Sigmoid colon (tissue), 7 donors: ENCODE measurements around the gene SLC4A1. TPM values are rescaled to one million over a fixed set of nuclear protein-coding genes. Genes with fewer than 3 reads are reported as not detected.

ENCODE experiments used
- DNase-seq: peaks from one replicate; pipeline ENCODE4 v3.0.0-alpha.2; 2019
- H3K27ac ChIP-seq, 4 donors: fragments of 200-600 bp; sonication (generic); one replicate each; pipeline ENCODE4 v1.5.1; 2016 to 2019; ENCODE audit warnings: mild to moderate bottlenecking in 1 of 4
- H3K27me3 ChIP-seq, 3 donors: fragments of 200-600 bp; sonication (generic); one replicate each; pipeline ENCODE4 v1.5.1; 2019; ENCODE audit warnings: mild to moderate bottlenecking in 1 of 3
- H3K36me3 ChIP-seq, 4 donors: fragments of 200-600 bp; sonication (generic); one replicate each; pipeline ENCODE4 v1.5.1; 2016 to 2019
- H3K4me1 ChIP-seq, 4 donors: fragments of 200-600 bp; sonication (generic); one replicate each; pipeline ENCODE4 v1.5.1; 2017 to 2019
- H3K4me3 ChIP-seq, 4 donors: fragments of 200-600 bp; sonication (generic); one replicate each; pipeline ENCODE4 v1.5.1; 2017 to 2019; ENCODE audit warnings: mild to moderate bottlenecking in 2 of 4, moderate library complexity in 1 of 4
- H3K9me3 ChIP-seq, 4 donors: fragments of 200-600 bp in 3 of 4; sonication (generic) in 3 of 4; one replicate each; pipeline versions ENCODE4 v1.5.1 to v1.6.1; 2013 to 2019
- EP300 ChIP-seq, 4 donors: sonication (generic); formaldehyde crosslinking; IDR thresholded peaks; one replicate each; pipeline ENCODE4 v1.6.1; 2017; ENCODE audit warnings: antibody characterized with exemption in 4 of 4
- POLR2A ChIP-seq, 2 donors: fragments of 450-650 bp; IDR thresholded peaks; one replicate each; pipeline ENCODE4 v1.6.1; 2016; ENCODE audit warnings: antibody characterized with exemption in 2 of 2, mild to moderate bottlenecking in 2 of 2, moderate library complexity in 2 of 2
- POLR2AphosphoS5 ChIP-seq, 4 donors: sonication (generic); formaldehyde crosslinking; IDR thresholded peaks; one replicate each; pipeline ENCODE4 v1.6.1; 2017; ENCODE audit warnings: antibody characterized with exemption in 4 of 4
- WGBS, 2 donors: extraction: QIAGEN DNeasy Blood & Tissue Kit; methylation state at CpG; one replicate each; pipeline ENCODE4 v1.1.7; 2013; 5-methylcytosine and 5-hydroxymethylcytosine counted together
- intact Hi-C: fragments of 100-400 bp; cut with DNase I; formaldehyde crosslinking; loops from one replicate; pipeline ENCODE4 v1.15.1; 2023
- polyA plus RNA-seq, 3 donors: library from polyadenylated mRNA; stranded (reverse); fragments of 200-250 nt; gene quantifications; one replicate each; pipeline ENCODE4 v1.2.3, GENCODE V29; 2013
- total RNA-seq, 4 donors: library from RNA; depleted of rRNA; stranded (reverse); fragments of >200 nt; gene quantifications; one replicate each; pipeline ENCODE4 v1.1.0, GENCODE V29; 2016
- TF ChIP-seq, protein P1 (sequence below), 4 experiments: fragments of 450-650 bp in 3 of 4; fragments of 200-600 bp in 1 of 4; IDR thresholded peaks; one replicate each; pipeline ENCODE4 v1.5.1; 2016 to 2019; ENCODE audit warnings: antibody characterized with exemption in 4 of 4, mild to moderate bottlenecking in 3 of 4, moderate library complexity in 2 of 4
- donor health status: healthy with polysubstance abuse.
- donor health status: Bipolar disorder and iron deficiency.
- donor health status: healthy.

The SLC4A1 gene
- total and polyA plus RNA-seq, 7 donors: under 0.01 to 0.23 TPM; not detected in 5

DNA sequence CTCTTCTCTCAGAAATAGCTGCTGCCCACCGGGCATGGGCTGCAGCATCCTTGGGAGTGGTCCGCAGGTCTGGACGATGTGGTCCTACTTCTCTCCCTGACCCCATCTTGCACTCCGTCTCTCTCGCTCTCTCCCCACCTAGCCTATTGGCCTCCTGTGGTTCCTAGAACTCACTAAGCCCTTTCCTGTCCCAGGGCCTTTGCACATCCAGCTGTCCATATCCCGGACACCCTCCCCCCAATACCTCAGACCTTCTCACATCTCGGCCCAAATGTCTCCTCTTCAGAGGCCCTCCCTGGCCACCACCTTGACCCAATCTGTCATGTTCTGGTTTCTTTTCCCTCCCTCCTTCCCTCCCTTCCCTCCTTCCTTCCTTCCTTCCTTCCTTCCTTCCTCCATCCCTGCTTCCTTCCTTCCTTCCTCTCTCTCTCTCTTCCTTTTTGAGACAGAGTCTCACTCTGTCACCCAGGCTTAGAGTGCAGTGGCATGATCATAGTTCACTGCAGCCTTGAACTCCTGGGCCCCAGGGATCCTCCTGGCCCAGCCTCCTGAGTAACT is 4.5 kb downstream of the SLC4A1 start:
- H3K4me1 ChIP-seq: no peaks in the 10 kb centered on the region
- H3K4me3 ChIP-seq: no peak overlapping the region
- TF ChIP-seq POLR2A (IDR thresholded peaks at IDR 0.05): no peak
- TF ChIP-seq POLR2AphosphoS5 (IDR thresholded peaks at IDR 0.05): no peak
- TF ChIP-seq, protein P1, sequence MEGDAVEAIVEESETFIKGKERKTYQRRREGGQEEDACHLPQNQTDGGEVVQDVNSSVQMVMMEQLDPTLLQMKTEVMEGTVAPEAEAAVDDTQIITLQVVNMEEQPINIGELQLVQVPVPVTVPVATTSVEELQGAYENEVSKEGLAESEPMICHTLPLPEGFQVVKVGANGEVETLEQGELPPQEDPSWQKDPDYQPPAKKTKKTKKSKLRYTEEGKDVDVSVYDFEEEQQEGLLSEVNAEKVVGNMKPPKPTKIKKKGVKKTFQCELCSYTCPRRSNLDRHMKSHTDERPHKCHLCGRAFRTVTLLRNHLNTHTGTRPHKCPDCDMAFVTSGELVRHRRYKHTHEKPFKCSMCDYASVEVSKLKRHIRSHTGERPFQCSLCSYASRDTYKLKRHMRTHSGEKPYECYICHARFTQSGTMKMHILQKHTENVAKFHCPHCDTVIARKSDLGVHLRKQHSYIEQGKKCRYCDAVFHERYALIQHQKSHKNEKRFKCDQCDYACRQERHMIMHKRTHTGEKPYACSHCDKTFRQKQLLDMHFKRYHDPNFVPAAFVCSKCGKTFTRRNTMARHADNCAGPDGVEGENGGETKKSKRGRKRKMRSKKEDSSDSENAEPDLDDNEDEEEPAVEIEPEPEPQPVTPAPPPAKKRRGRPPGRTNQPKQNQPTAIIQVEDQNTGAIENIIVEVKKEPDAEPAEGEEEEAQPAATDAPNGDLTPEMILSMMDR (IDR thresholded peaks at IDR 0.05): no peak
- TF ChIP-seq EP300 (IDR thresholded peaks at IDR 0.05): no peak
- intact Hi-C loops: no loop called here
- 90 to 92% methylated on average over 7 of the region's 7 CpGs for WGBS, 2 donors
- no peak overlapping the region for H3K27ac ChIP-seq
- H3K27me3 ChIP-seq: no peaks in the 10 kb centered on the region
- H3K36me3 ChIP-seq: no peaks in the 10 kb centered on the region
- H3K9me3 ChIP-seq: no peaks in the 10 kb centered on the region
- no peak for DNase-seq

DNA sequence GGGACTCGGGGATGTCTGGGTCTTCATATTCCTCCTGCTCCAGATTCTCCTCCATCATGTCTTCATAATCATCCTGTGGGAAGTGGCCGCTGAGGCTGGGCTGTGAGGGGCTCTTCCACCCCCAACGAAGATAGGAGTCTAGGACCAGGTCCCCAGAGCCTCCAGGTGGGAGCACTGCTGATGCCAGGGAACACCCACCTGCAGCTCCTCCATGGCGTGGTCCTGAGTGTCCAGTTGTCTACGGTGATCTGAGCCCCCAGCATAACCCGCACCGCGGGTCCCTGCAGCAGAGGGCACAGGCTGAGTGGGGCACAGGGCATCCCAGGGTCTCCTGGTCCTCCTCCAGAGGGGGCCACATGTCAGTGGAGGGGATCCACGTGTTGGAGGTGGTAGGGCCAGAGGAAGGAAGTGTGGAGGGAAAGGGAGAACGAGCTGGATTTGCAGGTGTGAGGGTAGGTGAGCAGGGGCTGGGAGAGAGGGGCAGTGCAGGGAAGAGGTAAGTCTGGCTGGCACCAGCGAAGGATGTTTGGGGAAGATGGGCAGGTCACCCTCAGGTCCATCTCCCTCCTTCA is 5.2 kb downstream of the SLC4A1 start:
- Histone ChIP-seq H3K9me3 (no peaks in the 10 kb centered on the region), H3K27me3 (no peaks in the 10 kb centered on the region), H3K4me1 (no peaks in the 10 kb centered on the region), H3K4me3 (no peak overlapping the region), H3K27ac (no peak overlapping the region), H3K36me3 (no peaks in the 10 kb centered on the region)
- TF ChIP-seq POLR2AphosphoS5 (IDR thresholded peaks at IDR 0.05) (no peak), EP300 (IDR thresholded peaks at IDR 0.05) (no peak), POLR2A (IDR thresholded peaks at IDR 0.05) (no peak)
- TF ChIP-seq, protein P1 (IDR thresholded peaks at IDR 0.05): no peak
- WGBS, 2 donors: 70 to 75% methylated on average over 11 of the region's 11 CpGs
- no peak for DNase-seq
- intact Hi-C loops: no loop called here

DNA sequence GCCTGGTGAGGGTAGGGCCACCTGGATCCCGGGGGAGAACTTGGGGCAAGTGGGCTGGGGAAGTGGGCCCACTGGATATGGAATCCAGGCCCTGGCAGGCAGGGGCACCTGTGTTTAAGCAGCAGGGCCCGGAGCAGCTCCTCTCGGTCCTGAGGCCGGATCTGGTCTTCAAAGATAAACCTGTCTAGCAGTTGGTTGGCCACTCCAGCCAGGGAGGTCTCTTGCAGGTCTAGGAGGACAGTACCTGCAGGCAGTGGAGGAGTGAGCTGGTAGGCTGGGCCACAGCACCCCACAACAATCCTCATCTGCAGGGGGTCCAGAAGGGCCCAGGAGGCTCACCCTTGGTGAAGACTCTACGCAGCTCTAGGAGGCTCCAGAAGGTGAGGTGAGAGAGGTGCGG is 7.6 kb downstream of the SLC4A1 start:
- intact Hi-C loops: no loop called here
- Histone ChIP-seq H3K4me1 (no peaks in the 10 kb centered on the region), H3K27me3 (no peaks in the 10 kb centered on the region), H3K36me3 (no peaks in the 10 kb centered on the region), H3K9me3 (no peaks in the 10 kb centered on the region), H3K4me3 (no peak overlapping the region), H3K27ac (no peak overlapping the region)
- no peak for DNase-seq
- TF ChIP-seq EP300 (IDR thresholded peaks at IDR 0.05) (no peak), POLR2AphosphoS5 (IDR thresholded peaks at IDR 0.05) (no peak), POLR2A (IDR thresholded peaks at IDR 0.05) (no peak)
- TF ChIP-seq, protein P1 (IDR thresholded peaks at IDR 0.05): no peak
- 93 to 95% methylated on average over 6 of the region's 6 CpGs for WGBS, 2 donors

DNA sequence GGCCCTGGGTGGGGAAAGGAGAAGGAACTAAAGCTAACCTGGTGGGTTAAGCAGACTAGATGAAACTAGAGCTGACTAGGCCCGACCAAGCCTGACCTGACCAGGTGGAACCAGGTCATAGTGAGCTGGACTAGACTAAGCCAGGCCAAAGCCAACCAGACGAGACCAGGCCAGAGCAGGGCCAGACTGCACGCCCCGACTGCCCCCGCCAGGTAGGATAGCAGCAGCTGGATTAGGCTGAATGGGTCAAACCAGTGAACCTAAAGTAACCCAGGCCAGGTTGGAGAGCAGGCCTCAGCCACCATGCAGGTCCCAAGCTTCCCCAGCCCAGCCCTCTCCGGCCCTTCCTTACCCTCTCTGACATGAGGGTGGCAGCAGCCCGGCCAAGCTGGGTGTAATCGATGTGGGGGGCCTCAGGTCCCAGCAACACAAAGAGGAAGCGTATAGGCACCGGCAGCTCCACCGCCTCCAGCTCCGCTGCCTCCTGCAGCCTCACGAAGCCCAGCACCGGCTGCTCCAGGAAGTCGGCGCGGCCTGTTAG is 9.1 kb downstream of the SLC4A1 start:
- 73 to 86% methylated on average over 17 of the region's 17 CpGs for WGBS, 2 donors
- Histone ChIP-seq H3K36me3 (no peaks in the 10 kb centered on the region), H3K4me3 (no peak overlapping the region), H3K27ac (no peak overlapping the region), H3K4me1 (no peaks in the 10 kb centered on the region), H3K9me3 (no peaks in the 10 kb centered on the region), H3K27me3 (peaks cover 0 to 3% (median 0%) of the 10 kb centered on the region in 3 donors)
- intact Hi-C loops: no loop called here
- TF ChIP-seq, protein P1 (IDR thresholded peaks at IDR 0.05): no peak
- TF ChIP-seq EP300 (IDR thresholded peaks at IDR 0.05) (no peak), POLR2AphosphoS5 (IDR thresholded peaks at IDR 0.05) (no peak), POLR2A (IDR thresholded peaks at IDR 0.05) (no peak)
- DNase-seq: no peak
